ENCODE measurements around the gene EMC9. TPM values are rescaled to one million over a fixed set of nuclear protein-coding genes. Genes with fewer than 3 reads are reported as not detected.

EMC9 gene
- total and polyA plus RNA-seq, 2 donors (not counting 1 experiment from before 2014, with no cell fraction given), result 24.7 to 25.9 TPM

GRCh38 chr14:24178399-24179178 lies 37.2 kb upstream of the EMC9 start:
- Histone ChIP-seq H2AFZ (ENCODE audit: insufficient read depth, low read depth, low read length, poor library complexity, severe bottlenecking) (no peak overlapping the region), H3K36me3 (replicated peaks in 1 of 2; ENCODE audit: control extremely low read depth in 1 of 2, control insufficient read depth in 1 of 2, extremely low read depth in 1 of 2, insufficient read depth in 2 of 2, low read length in 1 of 2) (peaks cover 3 to 57% of the 10 kb centered on the region in 2 experiments)
- H3K27ac Mint-ChIP-seq, result no peak overlapping the region

More at GRCh38 chr14:24178399-24179178, 37.2 kb upstream of the EMC9 start:
- no peak for TF ChIP-seq CTCF (IDR thresholded peaks at IDR 0.05)
- no peak for TF ChIP-seq EZH2 (IDR thresholded peaks at IDR 0.05; ENCODE audit: borderline replicate concordance, insufficient read depth, low read depth, low read length, poor library complexity, severe bottlenecking)
- Histone ChIP-seq H3K4me2 (replicated peaks; ENCODE audit: low read depth, low read length, poor library complexity, severe bottlenecking) (no peak overlapping the region), H3K9me3 (ENCODE audit: control extremely low read depth in 1 of 3, control insufficient read depth in 2 of 3, insufficient read depth in 1 of 3, low read length in 2 of 3) (no peaks in the 10 kb centered on the region), H3K27me3 (replicated peaks in 1 of 4; ENCODE audit: control extremely low read depth in 1 of 4, control insufficient read depth in 3 of 4, insufficient read depth in 4 of 4, low read length in 3 of 4) (no peaks in the 10 kb centered on the region), H3K27ac (ENCODE audit: low read length in 2 of 2) (no peak overlapping the region), H3K79me2 (ENCODE audit: control insufficient read depth, insufficient read depth, low read length) (no peaks in the 10 kb centered on the region), H3K9ac (ENCODE audit: low read length) (no peak overlapping the region), H4K20me1 (ENCODE audit: control insufficient read depth, insufficient read depth, low read length, poor library complexity, severe bottlenecking) (no peaks in the 10 kb centered on the region), H3K4me3 (ENCODE audit: control extremely low read depth in 1 of 5, extremely low read depth in 1 of 5, insufficient read depth in 1 of 5, low read depth in 2 of 5, low read length in 4 of 5) (no peak overlapping the region), H3K4me1 (ENCODE audit: control insufficient read depth in 2 of 2, insufficient read depth in 2 of 2, low read length in 2 of 2) (no peaks in the 10 kb centered on the region)
- DNase-seq, result no peak
- no peaks in the 10 kb centered on the region for H3K9me3 Mint-ChIP-seq (ENCODE audit: insufficient read depth)
- no peaks in the 10 kb centered on the region for H3K27me3 Mint-ChIP-seq
- ChIA-PET POLR2A (interaction anchor here (0.6 to 1.7 kb wide), 3 partner anchors 9 to 72 kb away, joined by 4 to 6 read pairs (median 5); partner anchors contain the start of gene IRF9), CTCF (interaction anchor here (1.2 kb wide), 1 partner anchor 129 kb away, joined by 3 read pairs; the partner anchor contains the start of gene CIDEB)
- H3K4me1 Mint-ChIP-seq, result peaks cover 8% of the 10 kb centered on the region
- intact Hi-C loops (cut with micrococcal nuclease), result no loop called here
- 82% methylated on average over 1 of the region's 12 CpGs for WGBS (ENCODE audit: insufficient coverage)
- no peak overlapping the region for H3K4me3 Mint-ChIP-seq
- no peak for ATAC-seq (ENCODE audit: low read depth)
